GM12878 (cell line): ENCODE measurements around the gene PGLYRP1. TPM values are rescaled to one million over a fixed set of nuclear protein-coding genes. Genes with fewer than 3 reads are reported as not detected.

ENCODE experiments used
- ATAC-seq: fragments of 200-7000 bp; cut with Tn5 transposase; 3 replicates; pipeline ENCODE4 v1.9.1; 2020; ENCODE audit warnings: mild to moderate bottlenecking, moderate library complexity
- BruUV-seq: library from RNA; stranded (reverse); fragments of 400-500 nt; replicated peaks from 2 replicates; lab custom pipeline; 2021; lab: Mats Ljungman, UMichigan
- CTCF ChIA-PET: fragments of 300-600 bp; sonication (Branson Sonifier 250); formaldehyde crosslinking; extraction: SDS; loops from one replicate; lab custom pipeline; 2021; ENCODE audit warnings: inconsistent platforms; lab: Yijun Ruan, JAX
- POLR2A ChIA-PET: fragments of 350-600 bp; formaldehyde crosslinking; extraction: SDS; loops from one replicate; lab custom pipeline; 2021; ENCODE audit warnings: inconsistent platforms; lab: Charles Lee
- RAD21 ChIA-PET: fragments of 300-600 bp; sonication (Branson Sonifier 250); formaldehyde crosslinking; loops from one replicate; lab custom pipeline; 2023; ENCODE audit warnings: antibody characterized with exemption; ENCODE audit not compliant: unreplicated experiment; lab: Charles Lee
- SMC1A ChIA-PET: fragments of 300-600 bp; sonication (Branson Sonifier 250); formaldehyde crosslinking; loops from one replicate; lab custom pipeline; 2023; ENCODE audit not compliant: unreplicated experiment, uncharacterized antibody; lab: Charles Lee
- DNase-seq: peaks from one replicate; pipeline ENCODE4 v3.0.0-alpha.2; 2011; ENCODE audit warnings: low read depth, low spot score
- FAIRE-seq: peaks from 3 replicates; lab custom pipeline; 2011; peaks lifted over from hg19 to GRCh38; lab: Jason Lieb, UNC
- H2AFZ ChIP-seq: 2 replicates; pipeline ENCODE4 v1.6.0; 2011; ENCODE audit warnings: low read depth, low read length, control low read depth; ENCODE audit not compliant: control insufficient read depth
- H3K27ac ChIP-seq: 2 replicates; pipeline ENCODE4 v1.5.1; 2011; ENCODE audit warnings: control low read depth; ENCODE audit not compliant: control insufficient read depth, insufficient read depth
- H3K27me3 ChIP-seq, 2 experiments: replicated peaks in 1 of 2; 2 replicates each; pipeline versions ENCODE4 v1.6.0 to v1.6.1; 2011; ENCODE audit warnings: low read length in 1 of 2; ENCODE audit not compliant: control insufficient read depth in 2 of 2, insufficient read depth in 2 of 2
- H3K36me3 ChIP-seq, 2 experiments: 2 replicates each; pipeline ENCODE4 v1.5.1; 2011; ENCODE audit warnings: low read length in 1 of 2; ENCODE audit not compliant: control insufficient read depth in 2 of 2, insufficient read depth in 2 of 2
- H3K4me1 ChIP-seq: 2 replicates; pipeline ENCODE4 v1.6.1; 2011; ENCODE audit warnings: mild to moderate bottlenecking, low read length, moderate library complexity, mixed read lengths; ENCODE audit not compliant: control insufficient read depth, insufficient read depth
- H3K4me2 ChIP-seq: 2 replicates; pipeline ENCODE4 v1.6.0; 2011; ENCODE audit warnings: control low read depth; ENCODE audit not compliant: control insufficient read depth, insufficient read depth
- H3K4me3 ChIP-seq: fragments of 200-600 bp; sonication (generic); 2 replicates; pipeline ENCODE4 v1.5.1; 2016
- H3K79me2 ChIP-seq: 2 replicates; pipeline ENCODE4 v1.6.0; 2011; ENCODE audit warnings: low read length; ENCODE audit not compliant: control insufficient read depth, insufficient read depth
- H3K9ac ChIP-seq: 2 replicates; pipeline ENCODE4 v1.8.0; 2011; ENCODE audit warnings: low read length, control low read depth, mixed read lengths; ENCODE audit not compliant: control insufficient read depth, insufficient read depth
- H3K9me3 ChIP-seq: replicated peaks from 3 replicates; pipeline ENCODE4 v1.5.1; 2011; ENCODE audit warnings: mild to moderate bottlenecking, low read length; ENCODE audit not compliant: control insufficient read depth, insufficient read depth
- H4K20me1 ChIP-seq: 2 replicates; pipeline ENCODE4 v1.6.0; 2011; ENCODE audit not compliant: control insufficient read depth, insufficient read depth
- BCLAF1 ChIP-seq: fragments of 450-650 bp; IDR thresholded peaks from 2 replicates; pipeline ENCODE4 v1.6.1; 2017; ENCODE audit warnings: antibody characterized with exemption, mild to moderate bottlenecking, moderate library complexity
- BRCA1 ChIP-seq: IDR thresholded peaks from 2 replicates; pipeline ENCODE4 v1.6.1; 2011; ENCODE audit warnings: low read depth, low read length, improper control_type of control experiment
- HDAC6 ChIP-seq: fragments of 200-600 bp; sonication (generic); IDR thresholded peaks from one replicate; pipeline ENCODE4 v1.8.0; 2017; ENCODE audit warnings: antibody characterized with exemption; ENCODE audit not compliant: unreplicated experiment
- JUND ChIP-seq: IDR thresholded peaks from 2 replicates; pipeline ENCODE4 v1.6.1; 2012; ENCODE audit warnings: low read depth, mild to moderate bottlenecking, low read length, improper control_type of control experiment, moderate library complexity
- NR2C1 ChIP-seq: fragments of 450-650 bp; IDR thresholded peaks from 2 replicates; pipeline ENCODE4 v1.6.1; 2017; ENCODE audit warnings: antibody characterized with exemption, mild to moderate bottlenecking, moderate library complexity
- PAX5 ChIP-seq: IDR thresholded peaks from 2 replicates; pipeline ENCODE4 v1.6.1; 2011; ENCODE audit warnings: low read depth, low read length, borderline replicate concordance
- PML ChIP-seq: IDR thresholded peaks from 2 replicates; pipeline ENCODE4 v1.6.1; 2012; ENCODE audit warnings: low read length, inconsistent platforms
- POU2F2 ChIP-seq: IDR thresholded peaks from 3 replicates; pipeline ENCODE4 v1.6.1; 2011; ENCODE audit warnings: low read depth, mild to moderate bottlenecking, low read length, borderline replicate concordance
- RELA ChIP-seq: fragments of 450-650 bp; IDR thresholded peaks from 2 replicates; pipeline ENCODE4 v1.8.0; 2014; ENCODE audit warnings: borderline replicate concordance; ENCODE audit not compliant: partially characterized antibody
- SMAD5 ChIP-seq: IDR thresholded peaks from 2 replicates; pipeline ENCODE4 v1.6.1; 2016; ENCODE audit warnings: antibody characterized with exemption, low read depth
- WGBS: methylation state at CpG from one replicate; pipeline ENCODE4 v1.1.6; 2016; ENCODE audit warnings: low lambda C conversion rate; ENCODE audit not compliant: insufficient replicate concordance, insufficient coverage; ENCODE audit errors: missing lambda C conversion rate; 5-methylcytosine and 5-hydroxymethylcytosine counted together
- in situ Hi-C: fragments of 300-500 bp; cut with MboI; formaldehyde crosslinking; loops from 9 replicates; pipeline ENCODE4 v1.14.3; 2018; ENCODE audit warnings: mixed read lengths
- intact Hi-C: fragments of 100-400 bp; cut with micrococcal nuclease; formaldehyde crosslinking; loops from one replicate; pipeline ENCODE4 v1.14.2; 2022; ENCODE audit not compliant: unreplicated experiment
- polyA plus RNA-seq, 11 experiments: library from polyadenylated mRNA; depleted of rRNA in 4 of 11; unstranded in 6 of 11; stranded (reverse) in 5 of 11; fragments of >200 nt; fragmentation: Nextera tagmentation in 4 of 11; fragmentation: Illumina TruSeq in 1 of 11; extraction: Ambion mirVana in 4 of 11; extraction: Trizol in 1 of 11; gene quantifications; 1 replicate in 1 of 11; 2 replicates in 10 of 11; pipeline versions ENCODE4 v1.2.1 to v1.2.3, GENCODE V29; 2011 to 2016; ENCODE audit warnings: inconsistent platforms in 2 of 11, missing spikeins in 2 of 11, low read depth in 1 of 11
- total RNA-seq, 4 experiments: library from RNA; depleted of rRNA in 3 of 4; stranded (reverse); fragments of >200 nt in 3 of 4; fragmentation: Illumina TruSeq in 1 of 4; extraction: Trizol in 1 of 4; gene quantifications; 2 replicates each; pipeline versions ENCODE4 v1.2.1 to v1.2.3, GENCODE V29; 2013 to 2021

PGLYRP1 gene
- total and polyA plus RNA-seq, 10 of the 15 experiments (the other 5 are each of a cell fraction or from before 2014, with no cell fraction given), result 0.30 TPM; not detected in 9

- no peak for TF ChIP-seq PAX5
- TF ChIP-seq POU2F2, result no peak
- TF ChIP-seq PML, result no peak
- no peak for TF ChIP-seq SMAD5
- TF ChIP-seq NR2C1, result no peak
- no peak for TF ChIP-seq HDAC6
- TF ChIP-seq, all 136 proteins: peak for 0
Measured at GRCh38 chr19:46032597-46033025, 9.8 kb upstream of the PGLYRP1 start (continued).

GRCh38 chr19:46031781-46032596 lies 9.1 kb upstream of the PGLYRP1 start:
- no TSS peak for BruUV-seq

More at GRCh38 chr19:46031781-46032596, 9.1 kb upstream of the PGLYRP1 start:
- H3K36me3 ChIP-seq, result no peaks in the 10 kb centered on the region
- H3K27me3 ChIP-seq, result no peaks in the 10 kb centered on the region
- 63% methylated on average over 5 of the region's 5 CpGs for WGBS
- no peaks in the 10 kb centered on the region for H3K4me1 ChIP-seq
- POLR2A ChIA-PET, result no interaction called here
- CTCF ChIA-PET, result interaction anchor here (1.4 to 2.7 kb wide), 2 partner anchors 19 to 233 kb away, joined by 3 to 14 read pairs; no protein-coding TSS in a partner anchor
- in situ Hi-C loops (no loop called here), intact Hi-C loops (no loop called here)
- no peaks in the 10 kb centered on the region for H3K79me2 ChIP-seq
- ATAC-seq, result no peak
- TF ChIP-seq NR2C1, result no peak
- TF ChIP-seq BCLAF1, result no peak
- no peak for TF ChIP-seq PML
- no peak for TF ChIP-seq BRCA1
- TF ChIP-seq POU2F2, result no peak
- no peak for TF ChIP-seq JUND
- no peak for TF ChIP-seq RELA
- no peak for DNase-seq
- no peaks in the 10 kb centered on the region for H4K20me1 ChIP-seq
- no peak overlapping the region for H3K4me3 ChIP-seq
- RAD21 ChIA-PET, result interaction anchor here (1.5 kb wide), 1 partner anchor 233 kb away, joined by 3 read pairs; no protein-coding TSS in a partner anchor
- no peaks in the 10 kb centered on the region; the same call in 2 of the 3 replicates for H3K9me3 ChIP-seq
- H3K4me2 ChIP-seq, result no peak overlapping the region
- SMC1A ChIA-PET, result no interaction called here
- no peak overlapping the region for H3K27ac ChIP-seq
- no peak for FAIRE-seq
- no peak overlapping the region for H3K9ac ChIP-seq
- H2AFZ ChIP-seq, result no peak overlapping the region
